Suprapubic skin (tissue), 3 donors: ENCODE measurements around the gene OR1A2.

Experiments
- EP300 ChIP-seq: sonication (generic); formaldehyde crosslinking; IDR thresholded peaks from one replicate; pipeline ENCODE4 v1.6.1; 2017; ENCODE audit warnings: antibody characterized with exemption
- POLR2A ChIP-seq, 2 donors: fragments of 450-650 bp; IDR thresholded peaks; one replicate each; pipeline ENCODE4 v1.6.1; 2017; ENCODE audit warnings: antibody characterized with exemption in 2 of 2, mild to moderate bottlenecking in 2 of 2, moderate library complexity in 2 of 2
- TF ChIP-seq, protein P1 (sequence below), 2 donors: fragments of 200-600 bp in 1 of 2; fragments of 450-650 bp in 1 of 2; sonication (generic) in 1 of 2; IDR thresholded peaks; one replicate each; pipeline ENCODE4 v1.5.1; 2016 to 2019; ENCODE audit warnings: antibody characterized with exemption in 2 of 2, mild to moderate bottlenecking in 1 of 2, moderate library complexity in 1 of 2

DNA sequence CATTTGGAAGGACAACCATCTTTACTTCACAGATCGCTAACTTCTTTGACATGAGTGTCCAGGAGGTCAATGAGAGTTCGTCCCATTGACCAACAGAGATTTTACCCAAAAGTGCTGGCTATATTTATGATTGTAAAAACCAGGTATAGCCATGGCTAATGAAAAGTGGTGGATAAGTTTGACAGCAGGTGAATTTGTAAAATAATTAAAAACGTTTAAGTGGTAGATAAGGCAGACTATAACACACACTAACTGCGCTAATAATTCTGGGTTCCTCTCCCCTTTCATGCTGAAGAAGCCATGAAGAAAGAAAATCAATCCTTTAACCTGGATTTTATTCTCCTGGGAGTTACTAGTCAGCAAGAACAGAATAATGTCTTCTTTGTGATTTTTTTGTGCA, at the start of gene OR1A2:
- TF ChIP-seq, protein P1, sequence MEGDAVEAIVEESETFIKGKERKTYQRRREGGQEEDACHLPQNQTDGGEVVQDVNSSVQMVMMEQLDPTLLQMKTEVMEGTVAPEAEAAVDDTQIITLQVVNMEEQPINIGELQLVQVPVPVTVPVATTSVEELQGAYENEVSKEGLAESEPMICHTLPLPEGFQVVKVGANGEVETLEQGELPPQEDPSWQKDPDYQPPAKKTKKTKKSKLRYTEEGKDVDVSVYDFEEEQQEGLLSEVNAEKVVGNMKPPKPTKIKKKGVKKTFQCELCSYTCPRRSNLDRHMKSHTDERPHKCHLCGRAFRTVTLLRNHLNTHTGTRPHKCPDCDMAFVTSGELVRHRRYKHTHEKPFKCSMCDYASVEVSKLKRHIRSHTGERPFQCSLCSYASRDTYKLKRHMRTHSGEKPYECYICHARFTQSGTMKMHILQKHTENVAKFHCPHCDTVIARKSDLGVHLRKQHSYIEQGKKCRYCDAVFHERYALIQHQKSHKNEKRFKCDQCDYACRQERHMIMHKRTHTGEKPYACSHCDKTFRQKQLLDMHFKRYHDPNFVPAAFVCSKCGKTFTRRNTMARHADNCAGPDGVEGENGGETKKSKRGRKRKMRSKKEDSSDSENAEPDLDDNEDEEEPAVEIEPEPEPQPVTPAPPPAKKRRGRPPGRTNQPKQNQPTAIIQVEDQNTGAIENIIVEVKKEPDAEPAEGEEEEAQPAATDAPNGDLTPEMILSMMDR (IDR thresholded peaks at IDR 0.05), result no peak
- TF ChIP-seq EP300 (no peak), POLR2A (IDR thresholded peaks at IDR 0.05) (no peak)
